Endothelial cell of umbilical vein (primary cell): Measurements from ENCODE around the gene CBX4. TPM values are rescaled to one million over a fixed set of nuclear protein-coding genes. Genes with fewer than 3 reads are reported as not detected.

Experiments
- BruUV-seq: library from RNA; stranded (reverse); fragments of 400-500 nt; replicated peaks from 2 replicates; lab custom pipeline; 2021; lab: Mats Ljungman, UMichigan
- CTCF ChIA-PET: fragments of 300-600, 350-600 bp; sonication (Branson Sonifier 250); formaldehyde crosslinking; loops from one replicate; lab custom pipeline; 2021; ENCODE audit warnings: antibody characterized with exemption, inconsistent platforms; lab: Charles Lee
- POLR2A ChIA-PET: fragments of 300-600, 350-600 bp; sonication (Branson Sonifier 250); formaldehyde crosslinking; loops from one replicate; lab custom pipeline; 2021; ENCODE audit warnings: antibody characterized with exemption, inconsistent platforms; lab: Charles Lee
- DNase-seq: peaks from one replicate; pipeline ENCODE4 v3.0.0-alpha.2; 2011; ENCODE audit warnings: low read depth, low spot score
- FAIRE-seq: peaks from 2 replicates; lab custom pipeline; 2011; peaks lifted over from hg19 to GRCh38; lab: Jason Lieb, UNC
- H2AFZ ChIP-seq: 2 replicates; pipeline ENCODE4 v1.6.0; 2012; ENCODE audit warnings: low read depth, low read length, control low read depth, inconsistent platforms
- H3K27ac ChIP-seq: 2 replicates; pipeline ENCODE4 v1.5.1; 2011; ENCODE audit warnings: low read depth, mild to moderate bottlenecking, control low read depth, low read length, moderate library complexity; ENCODE audit not compliant: insufficient read depth
- H3K27me3 ChIP-seq, 2 experiments: 2 replicates each; pipeline versions ENCODE4 v1.6.0 to v1.6.1; 2011; ENCODE audit warnings: low read length in 2 of 2, mixed read lengths in 1 of 2; ENCODE audit not compliant: control insufficient read depth in 2 of 2, insufficient read depth in 2 of 2
- H3K36me3 ChIP-seq, 2 experiments: 2 replicates in 1 of 2; 3 replicates in 1 of 2; pipeline ENCODE4 v1.5.1; 2011; ENCODE audit warnings: low read length in 2 of 2, mild to moderate bottlenecking in 1 of 2, moderate library complexity in 1 of 2; ENCODE audit not compliant: control insufficient read depth in 2 of 2, insufficient read depth in 2 of 2; ENCODE audit errors: extremely low read depth in 1 of 2
- H3K4me1 ChIP-seq: 3 replicates; pipeline ENCODE4 v1.5.1; 2011; ENCODE audit warnings: mild to moderate bottlenecking, low read length; ENCODE audit not compliant: control insufficient read depth, insufficient read depth; ENCODE audit errors: extremely low read depth
- H3K4me2 ChIP-seq: 2 replicates; pipeline ENCODE4 v1.6.1; 2011; ENCODE audit warnings: low read length, control low read depth, mixed read lengths; ENCODE audit not compliant: insufficient read depth
- H3K4me3 ChIP-seq, 3 experiments: fragments of 200-600 bp in 1 of 3; sonication (generic), shearing (Covaris generic) in 1 of 3; replicated peaks in 1 of 3; 2 replicates each; pipeline ENCODE4 v1.5.1; 2011 to 2016; ENCODE audit warnings: control low read depth in 3 of 3, low read length in 3 of 3, mild to moderate bottlenecking in 2 of 3, inconsistent platforms in 1 of 3, low read depth in 1 of 3, moderate library complexity in 1 of 3; ENCODE audit not compliant: insufficient read depth in 1 of 3
- H3K79me2 ChIP-seq: 2 replicates; pipeline ENCODE4 v1.6.0; 2012; ENCODE audit warnings: low read length, inconsistent platforms; ENCODE audit not compliant: control insufficient read depth, insufficient read depth
- H3K9ac ChIP-seq: replicated peaks from 2 replicates; pipeline ENCODE3; 2011; ENCODE audit warnings: low read length, control low read depth; ENCODE audit not compliant: insufficient read depth; ENCODE audit errors: extremely low read depth
- H3K9me1 ChIP-seq: replicated peaks from 3 replicates; pipeline ENCODE4 v1.6.0; 2011; ENCODE audit warnings: mild to moderate bottlenecking, low read length; ENCODE audit not compliant: control insufficient read depth, insufficient read depth; ENCODE audit errors: extremely low read depth
- H3K9me3 ChIP-seq: replicated peaks from 2 replicates; pipeline ENCODE4 v1.5.1; 2012; ENCODE audit warnings: low read length, inconsistent platforms; ENCODE audit not compliant: control insufficient read depth, insufficient read depth
- H4K20me1 ChIP-seq: replicated peaks from 2 replicates; pipeline ENCODE3; 2011; ENCODE audit warnings: mild to moderate bottlenecking, low read length; ENCODE audit not compliant: control insufficient read depth, insufficient read depth; ENCODE audit errors: extremely low read depth
- EZH2 ChIP-seq: IDR thresholded peaks from 2 replicates; pipeline ENCODE4 v1.6.1; 2012; ENCODE audit warnings: borderline replicate concordance, low read depth, mild to moderate bottlenecking, moderate library complexity, low read length, inconsistent platforms; ENCODE audit not compliant: severe bottlenecking
- GATA2 ChIP-seq: IDR thresholded peaks from 2 replicates; pipeline ENCODE4 v1.7.0; 2011; ENCODE audit warnings: low read depth, mild to moderate bottlenecking, moderate library complexity, mixed read lengths, low read length; ENCODE audit not compliant: insufficient read length, insufficient read depth
- JUN ChIP-seq: IDR thresholded peaks from 2 replicates; pipeline ENCODE4 v1.6.1; 2011; ENCODE audit warnings: borderline replicate concordance, low read depth; ENCODE audit not compliant: insufficient read length, insufficient read depth
- MYC ChIP-seq: IDR thresholded peaks from one replicate; pipeline ENCODE4 v1.6.1; 2011; ENCODE audit warnings: mild to moderate bottlenecking, low read depth, low read length
- POLR2A ChIP-seq: IDR thresholded peaks from 2 replicates; pipeline ENCODE4 v1.6.1; 2012; ENCODE audit warnings: low read depth, mild to moderate bottlenecking, control low read depth, low read length
- POLR2AphosphoS5 ChIP-seq: IDR thresholded peaks from 2 replicates; pipeline ENCODE4 v1.6.1; 2012; ENCODE audit warnings: low read depth, mild to moderate bottlenecking, control low read depth, low read length, moderate library complexity; ENCODE audit not compliant: insufficient read depth
- dilution Hi-C: fragments of 300-500 bp; cut with MboI; formaldehyde crosslinking; loops from one replicate; pipeline ENCODE4 v1.15.0; 2019; ENCODE audit warnings: low sequenced_read_pairs; ENCODE audit not compliant: extremely low pct_ligation_motif_present
- intact Hi-C: fragments of 100-400 bp; cut with micrococcal nuclease; formaldehyde crosslinking; loops from one replicate; pipeline ENCODE4 v1.10.0; 2022
- polyA plus RNA-seq, 4 experiments: library from polyadenylated mRNA; depleted of rRNA in 3 of 4; stranded (reverse) in 3 of 4; unstranded in 1 of 4; fragments of >200 nt; gene quantifications; 2 replicates each; pipeline versions ENCODE4 v1.2.1 to v1.2.3, GENCODE V29; 2011 to 2012; ENCODE audit warnings: missing spikeins in 1 of 4
- total RNA-seq: library from RNA; stranded (reverse); gene quantifications from 2 replicates; pipeline ENCODE4 v1.2.3, GENCODE V29; 2021
- TF ChIP-seq, protein P1 (sequence below): IDR thresholded peaks from 2 replicates; pipeline ENCODE4 v1.6.1; 2011; ENCODE audit not compliant: insufficient read depth, insufficient read length

The CBX4 gene
- total and polyA plus RNA-seq, 2 donors (not counting 3 experiments of a cell fraction or from before 2014, with no cell fraction given) = 7.0 to 12.3 TPM

DNA sequence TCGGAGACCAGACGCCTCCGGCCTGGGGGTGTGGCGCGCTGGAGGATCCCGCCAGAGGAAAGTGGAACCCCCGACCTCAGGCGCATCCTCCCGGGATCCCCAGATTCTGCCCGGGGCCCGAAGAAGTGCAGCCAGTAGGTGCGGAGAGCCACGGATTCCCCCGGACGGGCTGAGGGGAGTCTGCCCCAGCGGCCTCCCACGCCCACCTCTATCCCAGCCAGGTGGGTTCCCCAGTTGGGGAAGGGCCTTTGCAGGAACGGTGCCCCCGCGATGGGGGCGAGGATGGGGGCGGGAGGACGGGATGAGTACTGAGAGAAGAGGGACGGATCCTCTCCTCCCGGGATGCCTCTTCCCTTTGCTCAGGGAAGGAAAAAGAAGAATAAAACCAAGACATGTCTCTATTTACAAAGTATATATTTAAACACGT is 47.5 kb downstream of the CBX4 start:
- no peak for TF ChIP-seq GATA2
- no peak for TF ChIP-seq POLR2A
- TF ChIP-seq, protein P1, sequence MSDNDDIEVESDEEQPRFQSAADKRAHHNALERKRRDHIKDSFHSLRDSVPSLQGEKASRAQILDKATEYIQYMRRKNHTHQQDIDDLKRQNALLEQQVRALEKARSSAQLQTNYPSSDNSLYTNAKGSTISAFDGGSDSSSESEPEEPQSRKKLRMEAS = no peak
- TF ChIP-seq POLR2AphosphoS5 = no peak
- no peak for TF ChIP-seq JUN
- no peak for TF ChIP-seq MYC
- peak; percentile 99 for TF ChIP-seq EZH2
- BruUV-seq = no TSS peak
- CTCF ChIA-PET = interaction anchor here (0.6 to 3.5 kb wide), 4 partner anchors 46 to 84 kb away, joined by 4 to 20 read pairs (median 4); no protein-coding TSS in a partner anchor
- intact Hi-C loops (loop anchor here (2.0 kb wide), 1 partner anchor 133 kb away; no protein-coding TSS in a partner anchor), dilution Hi-C loops (no loop called here)
- H3K9me1 ChIP-seq = no peaks in the 10 kb centered on the region
- DNase-seq (no peak), FAIRE-seq (no peak)
- H3K4me1 ChIP-seq = peaks cover 10% of the 10 kb centered on the region
- peaks cover 39 to 57% of the 10 kb centered on the region in 2 experiments for H3K27me3 ChIP-seq
- no peak overlapping the region for H2AFZ ChIP-seq
- no peaks in the 10 kb centered on the region for H3K79me2 ChIP-seq
- no peaks in the 10 kb centered on the region for H4K20me1 ChIP-seq
- H3K4me2 ChIP-seq = no peak overlapping the region
- no peak overlapping the region for H3K9ac ChIP-seq
- no peak overlapping the region for H3K4me3 ChIP-seq
- H3K36me3 ChIP-seq = no peaks in the 10 kb centered on the region
- no peak overlapping the region for H3K27ac ChIP-seq
- H3K9me3 ChIP-seq = no peaks in the 10 kb centered on the region
- POLR2A ChIA-PET = no interaction called here
